Astrocyte (in vitro differentiated cells and primary cell): Measurements from ENCODE around the gene OTUD3. TPM values are rescaled to one million over a fixed set of nuclear protein-coding genes. Genes with fewer than 3 reads are reported as not detected.

ENCODE experiments used
- DNase-seq: peaks from one replicate; pipeline ENCODE4 v3.0.0-alpha.2; 2010; ENCODE audit warnings: low read depth
- FAIRE-seq: peaks from 2 replicates; lab custom pipeline; 2011; peaks lifted over from hg19 to GRCh38; lab: Jason Lieb, UNC
- H2AFZ ChIP-seq: 2 replicates; pipeline ENCODE4 v1.6.0; 2012; ENCODE audit warnings: low read depth, low read length, inconsistent platforms
- H3K27ac ChIP-seq: 2 replicates; pipeline ENCODE4 v1.5.1; 2011; ENCODE audit warnings: low read depth, low read length, inconsistent platforms
- H3K27me3 ChIP-seq: 2 replicates; pipeline ENCODE4 v1.6.0; 2011; ENCODE audit warnings: low read length, inconsistent platforms; ENCODE audit not compliant: insufficient read depth
- H3K36me3 ChIP-seq: 2 replicates; pipeline ENCODE4 v1.5.1; 2011; ENCODE audit warnings: low read length, inconsistent platforms; ENCODE audit not compliant: insufficient read depth
- H3K4me1 ChIP-seq: 2 replicates; pipeline ENCODE4 v1.5.1; 2011; ENCODE audit warnings: low read length, inconsistent platforms; ENCODE audit not compliant: insufficient read depth
- H3K4me2 ChIP-seq: 2 replicates; pipeline ENCODE4 v1.6.0; 2012; ENCODE audit warnings: low read length, inconsistent platforms
- H3K4me3 ChIP-seq: 2 replicates; pipeline ENCODE4 v1.5.1; 2011; ENCODE audit warnings: low read depth, mild to moderate bottlenecking, low read length, inconsistent platforms; ENCODE audit not compliant: insufficient read depth
- H3K79me2 ChIP-seq: 2 replicates; pipeline ENCODE4 v1.6.0; 2012; ENCODE audit warnings: mild to moderate bottlenecking, low read length, inconsistent platforms; ENCODE audit not compliant: insufficient read depth
- H3K9ac ChIP-seq: 2 replicates; pipeline ENCODE4 v1.6.0; 2012; ENCODE audit warnings: mild to moderate bottlenecking, low read length, inconsistent platforms
- H3K9me3 ChIP-seq: 2 replicates; pipeline ENCODE4 v1.5.1; 2012; ENCODE audit warnings: low read depth, mild to moderate bottlenecking, low read length, inconsistent platforms; ENCODE audit not compliant: insufficient read depth
- H4K20me1 ChIP-seq: 2 replicates; pipeline ENCODE4 v1.6.0; 2012; ENCODE audit warnings: low read length, inconsistent platforms; ENCODE audit not compliant: insufficient read depth
- H3K27ac Mint-ChIP-seq: one replicate; pipeline ENCODE4 v1.8.0; 2021; ENCODE audit warnings: mild to moderate bottlenecking, mixed read lengths; ENCODE audit not compliant: unreplicated experiment
- H3K27me3 Mint-ChIP-seq: one replicate; pipeline ENCODE4 v1.8.0; 2021; ENCODE audit warnings: low read depth, mixed read lengths; ENCODE audit not compliant: unreplicated experiment
- H3K36me3 Mint-ChIP-seq: one replicate; pipeline ENCODE4 v1.8.0; 2021; ENCODE audit warnings: low read depth, mixed read lengths; ENCODE audit not compliant: unreplicated experiment
- H3K4me1 Mint-ChIP-seq: one replicate; pipeline ENCODE4 v1.8.0; 2021; ENCODE audit warnings: low read depth, mixed read lengths; ENCODE audit not compliant: unreplicated experiment
- H3K4me3 Mint-ChIP-seq: one replicate; pipeline ENCODE4 v1.8.0; 2021; ENCODE audit warnings: mild to moderate bottlenecking, moderate library complexity, mixed read lengths; ENCODE audit not compliant: unreplicated experiment
- H3K9me3 Mint-ChIP-seq: one replicate; pipeline ENCODE4 v1.8.0; 2021; ENCODE audit warnings: mild to moderate bottlenecking, mixed read lengths; ENCODE audit not compliant: unreplicated experiment
- CTCF ChIP-seq: IDR thresholded peaks from 2 replicates; pipeline ENCODE4 v1.5.1; 2011; ENCODE audit warnings: low read depth, mild to moderate bottlenecking, inconsistent platforms, low read length, moderate library complexity; ENCODE audit not compliant: insufficient read depth
- EZH2 ChIP-seq: IDR thresholded peaks from 2 replicates; pipeline ENCODE4 v1.6.1; 2012; ENCODE audit warnings: mild to moderate bottlenecking, low read length, inconsistent platforms; ENCODE audit not compliant: insufficient read depth
- total RNA-seq: library from RNA; stranded (reverse); gene quantifications from 2 replicates; pipeline ENCODE4 v1.2.1, GENCODE V29; 2021

The OTUD3 gene
- total RNA-seq, 1 donor from 2014 or later = 10.6 TPM

GRCh38 chr1:19923137-19923952 is 41.1 kb downstream of the OTUD3 start, which contains the start of gene PLA2G2E:
TSS of gene PLA2G2E (minus strand) at chr1:19923617. CDS start at chr1:19923559, 58 bp downstream.
- Histone ChIP-seq H2AFZ (no peak within 1 kb of the TSS), H3K4me2 (no peak within 1 kb of the TSS), H3K9me3 (no peaks in the 10 kb centered on the region), H3K9ac (no peak within 1 kb of the TSS), H3K4me1 (no peaks in the 10 kb centered on the region), H3K27me3 (no peaks in the 10 kb centered on the region), H4K20me1 (no peaks in the 10 kb centered on the region), H3K79me2 (no peaks in the 10 kb centered on the region), H3K4me3 (no peak within 1 kb of the TSS), H3K27ac (no peak within 1 kb of the TSS), H3K36me3 (no peaks in the 10 kb centered on the region)
- Mint-ChIP-seq H3K36me3 (no peaks in the 10 kb centered on the region), H3K4me3 (no peak within 1 kb of the TSS), H3K9me3 (peaks cover 4% of the 10 kb centered on the region), H3K4me1 (peaks cover 3% of the 10 kb centered on the region), H3K27ac (no peak within 1 kb of the TSS), H3K27me3 (peaks cover 19% of the 10 kb centered on the region)
- FAIRE-seq (no peak), DNase-seq (no peak)
- TF ChIP-seq CTCF (no peak), EZH2 (no peak)

GRCh38 chr1:19923953-19924346 is 41.8 kb downstream of the OTUD3 start:
- Mint-ChIP-seq H3K36me3 (no peaks in the 10 kb centered on the region), H3K27ac (no peak overlapping the region), H3K9me3 (peaks cover 4% of the 10 kb centered on the region), H3K4me1 (peaks cover 3% of the 10 kb centered on the region), H3K4me3 (no peak overlapping the region), H3K27me3 (peaks cover 19% of the 10 kb centered on the region)
- H3K27ac ChIP-seq = no peak overlapping the region
- H3K4me3 ChIP-seq = no peak overlapping the region
- H3K79me2 ChIP-seq = no peaks in the 10 kb centered on the region
- TF ChIP-seq EZH2 (no peak), CTCF (no peak)
- H3K4me1 ChIP-seq = no peaks in the 10 kb centered on the region
- H3K27me3 ChIP-seq = no peaks in the 10 kb centered on the region
- H2AFZ ChIP-seq = no peak overlapping the region
- no peaks in the 10 kb centered on the region for H3K9me3 ChIP-seq
- no peaks in the 10 kb centered on the region for H3K36me3 ChIP-seq
- DNase-seq (no peak), FAIRE-seq (no peak)
- no peak overlapping the region for H3K9ac ChIP-seq
- H3K4me2 ChIP-seq = no peak overlapping the region
- H4K20me1 ChIP-seq = no peaks in the 10 kb centered on the region
